H1 (cell line): Measurements from ENCODE around the gene SLC22A31. TPM values are rescaled to one million over a fixed set of nuclear protein-coding genes. Genes with fewer than 3 reads are reported as not detected.
A peak's percentile ranks its signal among the peaks of the same experiment; 100 is the strongest.

ENCODE experiments used
- CTCF ChIA-PET: fragments of 300-600 bp; sonication (Branson Sonifier 250); formaldehyde crosslinking; loops from one replicate; lab custom pipeline; 2021; ENCODE audit not compliant: partially characterized antibody; lab: Charles Lee
- POLR2A ChIA-PET: fragments of 300-600 bp; sonication (Branson Sonifier 250); formaldehyde crosslinking; loops from one replicate; lab custom pipeline; 2021; ENCODE audit warnings: inconsistent platforms; ENCODE audit not compliant: partially characterized antibody; lab: Charles Lee
- DNase-seq, 2 experiments: peaks; one replicate each; pipeline versions ENCODE4 v3.0.0 to v3.0.0-alpha.2; 2010 to 2022; ENCODE audit warnings: low spot score in 2 of 2, low read depth in 1 of 2, mixed read lengths in 1 of 2
- FAIRE-seq: peaks from 2 replicates; lab custom pipeline; 2011; peaks lifted over from hg19 to GRCh38; lab: Jason Lieb, UNC
- H2AFZ ChIP-seq: 2 replicates; pipeline ENCODE4 v1.8.1; 2012; ENCODE audit warnings: low read length, inconsistent platforms
- H2AK5ac ChIP-seq: 2 replicates; pipeline ENCODE4 v1.6.1; 2013; ENCODE audit warnings: low read depth, low read length
- H2BK120ac ChIP-seq: replicated peaks from 2 replicates; pipeline ENCODE3; 2013; ENCODE audit warnings: low read depth, low read length, inconsistent platforms
- H2BK12ac ChIP-seq: 2 replicates; pipeline ENCODE4 v1.6.1; 2013; ENCODE audit warnings: low read depth, low read length
- H2BK15ac ChIP-seq: 2 replicates; pipeline ENCODE4 v1.6.1; 2013; ENCODE audit warnings: low read length
- H2BK20ac ChIP-seq: 2 replicates; pipeline ENCODE4 v1.6.1; 2013; ENCODE audit warnings: low read length
- H2BK5ac ChIP-seq: 2 replicates; pipeline ENCODE4 v1.6.1; 2013; ENCODE audit warnings: low read depth, low read length
- H3K14ac ChIP-seq: 2 replicates; pipeline ENCODE4 v1.6.1; 2013; ENCODE audit warnings: inconsistent platforms; ENCODE audit not compliant: insufficient read length
- H3K18ac ChIP-seq: 2 replicates; pipeline ENCODE4 v1.6.1; 2013; ENCODE audit warnings: low read length; ENCODE audit errors: extremely low read depth
- H3K23ac ChIP-seq: 2 replicates; pipeline ENCODE4 v1.6.1; 2013; ENCODE audit warnings: inconsistent platforms; ENCODE audit not compliant: insufficient read length
- H3K23me2 ChIP-seq: 2 replicates; pipeline ENCODE4 v1.6.1; 2013; ENCODE audit warnings: low read depth, low read length
- H3K27ac ChIP-seq: 2 replicates; pipeline ENCODE4 v1.6.1; 2011; ENCODE audit warnings: low read depth, low read length, inconsistent platforms
- H3K27me3 ChIP-seq, 4 experiments: replicated peaks in 1 of 4; 1 replicate in 1 of 4; 2 replicates in 3 of 4; pipeline versions ENCODE4 v1.6.1 to v1.8.1; 2011 to 2013; ENCODE audit warnings: low read length in 3 of 4, mild to moderate bottlenecking in 3 of 4, inconsistent platforms in 2 of 4, mixed read lengths in 2 of 4, moderate library complexity in 1 of 4; ENCODE audit not compliant: control insufficient read depth in 3 of 4, insufficient read depth in 3 of 4; ENCODE audit errors: extremely low read depth in 1 of 4
- H3K36me3 ChIP-seq, 4 experiments: 2 replicates each; pipeline versions ENCODE4 v1.6.1 to v1.8.1; 2011 to 2013; ENCODE audit warnings: mild to moderate bottlenecking in 4 of 4, low read length in 3 of 4, moderate library complexity in 2 of 4, control low read depth in 1 of 4, inconsistent platforms in 1 of 4; ENCODE audit not compliant: insufficient read depth in 4 of 4, control insufficient read depth in 2 of 4
- H3K4ac ChIP-seq: replicated peaks from 2 replicates; pipeline ENCODE3; 2013; ENCODE audit warnings: low read length, low read depth, mixed read lengths, inconsistent platforms; ENCODE audit not compliant: insufficient read length
- H3K4me1 ChIP-seq, 4 experiments: replicated peaks in 1 of 4; 1 replicate in 1 of 4; 2 replicates in 3 of 4; pipeline versions ENCODE4 v1.6.1 to v1.8.1; 2011 to 2013; ENCODE audit warnings: low read length in 3 of 4, inconsistent platforms in 2 of 4, mixed read lengths in 1 of 4; ENCODE audit not compliant: insufficient read depth in 4 of 4, control insufficient read depth in 3 of 4
- H3K4me2 ChIP-seq, 2 experiments: 2 replicates each; pipeline versions ENCODE4 v1.6.1 to v1.8.1; 2011 to 2013; ENCODE audit warnings: low read depth in 2 of 2, low read length in 2 of 2, control low read depth in 1 of 2, inconsistent platforms in 1 of 2, mild to moderate bottlenecking in 1 of 2; ENCODE audit not compliant: insufficient read depth in 1 of 2
- H3K4me3 ChIP-seq, 4 experiments: fragments of 200-600, 300-600 bp in 1 of 4; sonication (generic), shearing (Covaris generic), sonication (Bioruptor Twin) in 1 of 4; 2 replicates each; pipeline versions ENCODE4 v1.5.1 to v1.8.1; 2011 to 2016; ENCODE audit warnings: low read length in 4 of 4, low read depth in 3 of 4, control low read depth in 2 of 4, inconsistent platforms in 2 of 4, mild to moderate bottlenecking in 2 of 4, mixed read lengths in 1 of 4, moderate library complexity in 1 of 4; ENCODE audit not compliant: insufficient read depth in 2 of 4; ENCODE audit errors: extremely low read depth in 1 of 4
- H3K56ac ChIP-seq: replicated peaks from 2 replicates; pipeline ENCODE3; 2013; ENCODE audit warnings: low read depth, mild to moderate bottlenecking, mixed read lengths, low read length, inconsistent platforms; ENCODE audit not compliant: insufficient read length
- H3K79me1 ChIP-seq: 2 replicates; pipeline ENCODE4 v1.6.1; 2013; ENCODE audit warnings: low read depth, low read length, control low read depth
- H3K79me2 ChIP-seq, 2 experiments: 2 replicates each; pipeline versions ENCODE4 v1.6.1 to v1.8.1; 2012 to 2013; ENCODE audit warnings: low read length in 2 of 2, mild to moderate bottlenecking in 2 of 2, inconsistent platforms in 1 of 2; ENCODE audit not compliant: insufficient read depth in 2 of 2, control insufficient read depth in 1 of 2
- H3K9ac ChIP-seq, 4 experiments: replicated peaks in 1 of 4; 1 replicate in 1 of 4; 2 replicates in 3 of 4; pipeline versions ENCODE4 v1.6.1 to v1.8.1; 2011 to 2013; ENCODE audit warnings: low read depth in 3 of 4, low read length in 3 of 4, control low read depth in 2 of 4, mild to moderate bottlenecking in 2 of 4, moderate library complexity in 2 of 4, inconsistent platforms in 1 of 4; ENCODE audit errors: extremely low read depth in 1 of 4
- H3K9me3 ChIP-seq, 2 experiments: 2 replicates each; pipeline versions ENCODE4 v1.6.1 to v1.8.1; 2012 to 2013; ENCODE audit warnings: mild to moderate bottlenecking in 2 of 2, moderate library complexity in 2 of 2, control low read depth in 1 of 2, inconsistent platforms in 1 of 2, low read depth in 1 of 2, low read length in 1 of 2, mixed read lengths in 1 of 2; ENCODE audit not compliant: insufficient read depth in 2 of 2
- H4K20me1 ChIP-seq, 2 experiments: replicated peaks in 1 of 2; 2 replicates each; pipeline versions ENCODE3 to v1.8.1; 2011 to 2013; ENCODE audit warnings: inconsistent platforms in 2 of 2, low read length in 2 of 2, mild to moderate bottlenecking in 1 of 2; ENCODE audit not compliant: insufficient read depth in 2 of 2, control insufficient read depth in 1 of 2
- H4K5ac ChIP-seq: 2 replicates; pipeline ENCODE4 v1.6.1; 2013; ENCODE audit warnings: low read length, low read depth, mixed read lengths, inconsistent platforms; ENCODE audit not compliant: insufficient read length
- H4K8ac ChIP-seq: 2 replicates; pipeline ENCODE4 v1.8.0; 2013; ENCODE audit warnings: mild to moderate bottlenecking, moderate library complexity, low read length, inconsistent platforms; ENCODE audit not compliant: insufficient read depth; ENCODE audit errors: extremely low read depth
- H4K91ac ChIP-seq: replicated peaks from 2 replicates; pipeline ENCODE3; 2013; ENCODE audit warnings: low read length, mixed read lengths, inconsistent platforms; ENCODE audit not compliant: insufficient read length
- E2F6 ChIP-seq: IDR thresholded peaks from 2 replicates; pipeline ENCODE4 v1.6.1; 2012; ENCODE audit warnings: inconsistent platforms
- POU5F1 ChIP-seq: IDR thresholded peaks from 2 replicates; pipeline ENCODE4 v1.6.1; 2011; ENCODE audit warnings: low read depth, mild to moderate bottlenecking, low read length, moderate library complexity
- RFX5 ChIP-seq: IDR thresholded peaks from 2 replicates; pipeline ENCODE4 v1.6.1; 2011; ENCODE audit warnings: low read depth, low read length, improper control_type of control experiment, borderline replicate concordance
- TEAD4 ChIP-seq: IDR thresholded peaks from 2 replicates; pipeline ENCODE4 v1.6.1; 2012; ENCODE audit warnings: low read depth, low read length, inconsistent platforms, mixed read lengths
- WGBS, 2 experiments: shearing (Covaris generic) in 1 of 2; methylation state at CpG; one replicate each; pipeline versions ENCODE4 v1.1.6 to v1.1.7; 2013 to 2015; ENCODE audit warnings: low lambda C conversion rate in 2 of 2, mixed read lengths in 2 of 2, inconsistent platforms in 1 of 2, low coverage in 1 of 2, missing lambda C conversion rate in 1 of 2; ENCODE audit not compliant: insufficient replicate concordance in 2 of 2, insufficient coverage in 1 of 2, insufficient read length in 1 of 2; ENCODE audit errors: extremely low coverage in 1 of 2, missing lambda C conversion rate in 1 of 2; 5-methylcytosine and 5-hydroxymethylcytosine counted together
- polyA plus RNA-seq, 7 experiments: library from polyadenylated mRNA; depleted of rRNA in 3 of 7; stranded (reverse) in 5 of 7; unstranded in 2 of 7; fragments of >200 nt in 5 of 7; fragments of 200-250 nt in 2 of 7; gene quantifications; 1 replicate in 5 of 7; 2 replicates in 1 of 7; 4 replicates in 1 of 7; pipeline versions ENCODE4 v1.2.1 to v1.2.3, GENCODE V29; 2011 to 2013; ENCODE audit warnings: missing spikeins in 2 of 7, mixed read lengths in 2 of 7
- total RNA-seq: library from RNA; stranded (reverse); fragmentation: NEBNext Ultra II Directional; extraction: Animal tissue kit (Norgen Biotek cat#: 25700); gene quantifications from 2 replicates; pipeline ENCODE4 v1.2.1, GENCODE V29; 2021

The SLC22A31 gene
- total and polyA plus RNA-seq, 2 of the 8 experiments (the other 6 are each of a cell fraction or from before 2014, with no cell fraction given) = 7.7 to 10.6 TPM

DNA sequence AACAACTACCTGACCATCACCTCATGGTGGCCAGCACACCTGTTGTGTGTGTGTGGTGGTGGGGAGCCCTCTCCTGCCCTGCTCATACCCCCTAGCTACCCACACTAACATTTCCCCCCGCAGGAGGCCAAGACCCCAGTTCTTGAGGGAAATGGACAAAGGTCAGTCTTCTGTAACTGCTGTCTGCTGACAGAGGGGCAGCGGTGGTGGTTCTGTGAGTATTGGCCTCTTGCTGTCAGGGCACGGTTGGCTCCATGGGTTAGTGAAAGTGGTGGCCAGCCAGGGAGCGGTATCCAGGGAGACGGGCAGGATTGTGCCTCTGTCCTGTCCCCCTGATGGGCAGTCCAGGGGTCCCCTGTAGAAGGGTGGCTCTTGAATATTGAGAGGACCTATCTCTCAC is 43.3 kb upstream of the SLC22A31 start:
- H3K36me3 ChIP-seq = no peaks in the 10 kb centered on the region
- TF ChIP-seq E2F6 = no peak
- no peak for TF ChIP-seq RFX5
- no peak for TF ChIP-seq POU5F1
- no peak for TF ChIP-seq TEAD4
- TF ChIP-seq, all 59 proteins: peak for 0
- Histone ChIP-seq H3K4me3 (no peak overlapping the region), H2BK120ac (no peak overlapping the region), H3K9ac (no peak overlapping the region), H3K18ac (no peak overlapping the region), H3K9me3 (peaks cover 4 to 5% of the 10 kb centered on the region in 2 experiments; a peak in 2 of 4 replicates), H3K79me1 (no peaks in the 10 kb centered on the region), H3K4me2 (no peak overlapping the region), H2AFZ (no peak overlapping the region), H3K56ac (no peak overlapping the region), H3K4me1 (peaks cover 0 to 9% (median 0%) of the 10 kb centered on the region in 4 experiments; a peak in 2 of 7 replicates), H4K8ac (no peak overlapping the region), H2BK12ac (no peak overlapping the region), H3K14ac (no peak overlapping the region), H2BK20ac (no peak overlapping the region), H3K79me2 (no peaks in the 10 kb centered on the region), H3K27ac (no peak overlapping the region), H4K20me1 (peaks cover 0 to 5% of the 10 kb centered on the region in 2 experiments), H2BK15ac (0 out of 2 replicates have a peak overlapping the region, but pooled peaks have one; percentile 29), H3K23me2 (peaks cover 8% of the 10 kb centered on the region), H2BK5ac (no peak overlapping the region), H3K23ac (no peak overlapping the region), H3K4ac (no peak overlapping the region), H2AK5ac (no peak overlapping the region), H4K91ac (no peak overlapping the region), H3K27me3 (peaks cover 0 to 9% (median 6%) of the 10 kb centered on the region in 4 experiments; a peak in 4 of 7 replicates), H4K5ac (no peak overlapping the region)
- CTCF ChIA-PET = interaction anchor here (1.3 to 1.5 kb wide), 2 partner anchors 11 to 45 kb away, joined by 4 to 5 read pairs; no protein-coding TSS in a partner anchor
- no peak for DNase-seq
- 88% methylated on average over 5 of the region's 5 CpGs; no CpG with 5 or more reads in 1 of the 2 experiments for WGBS, 2 experiments
- no peak for FAIRE-seq
- POLR2A ChIA-PET = interaction anchor here (0.7 kb wide), 1 partner anchor 66 kb away, joined by 3 read pairs; no protein-coding TSS in a partner anchor
